ENCODE results near the gene SDCBP2.

Gene SDCBP2

DNA sequence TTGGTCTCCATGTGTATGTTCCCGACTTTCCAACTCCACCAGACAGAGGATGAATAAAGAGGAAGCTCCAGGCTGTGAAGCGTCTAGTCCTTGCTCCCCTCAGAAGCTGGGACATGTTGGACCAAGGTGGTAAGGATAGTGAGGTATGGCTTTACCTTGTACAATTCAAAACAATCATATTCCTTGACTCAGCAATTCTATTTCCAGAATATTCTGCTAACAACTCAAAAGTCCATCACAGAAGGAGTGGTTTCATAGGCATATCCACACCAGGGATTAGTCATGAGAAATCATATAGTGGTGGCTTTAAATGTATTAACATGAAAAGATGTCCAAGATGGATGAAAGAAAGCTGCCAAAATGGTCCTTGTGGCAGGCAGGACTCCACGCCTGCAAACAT is 44.1 kb upstream of the SDCBP2 start:
- H3K27ac ChIP-seq: no peak overlapping the region
- H3K4me1 ChIP-seq: peaks cover 0 to 58% (median 22%) of the 10 kb centered on the region in 4 donors
- intact Hi-C loops (cut with DNase I; ENCODE audit: low total_unique reads): no loop called here
- H3K27me3 ChIP-seq: no peaks in the 10 kb centered on the region
- TF ChIP-seq, protein P1, sequence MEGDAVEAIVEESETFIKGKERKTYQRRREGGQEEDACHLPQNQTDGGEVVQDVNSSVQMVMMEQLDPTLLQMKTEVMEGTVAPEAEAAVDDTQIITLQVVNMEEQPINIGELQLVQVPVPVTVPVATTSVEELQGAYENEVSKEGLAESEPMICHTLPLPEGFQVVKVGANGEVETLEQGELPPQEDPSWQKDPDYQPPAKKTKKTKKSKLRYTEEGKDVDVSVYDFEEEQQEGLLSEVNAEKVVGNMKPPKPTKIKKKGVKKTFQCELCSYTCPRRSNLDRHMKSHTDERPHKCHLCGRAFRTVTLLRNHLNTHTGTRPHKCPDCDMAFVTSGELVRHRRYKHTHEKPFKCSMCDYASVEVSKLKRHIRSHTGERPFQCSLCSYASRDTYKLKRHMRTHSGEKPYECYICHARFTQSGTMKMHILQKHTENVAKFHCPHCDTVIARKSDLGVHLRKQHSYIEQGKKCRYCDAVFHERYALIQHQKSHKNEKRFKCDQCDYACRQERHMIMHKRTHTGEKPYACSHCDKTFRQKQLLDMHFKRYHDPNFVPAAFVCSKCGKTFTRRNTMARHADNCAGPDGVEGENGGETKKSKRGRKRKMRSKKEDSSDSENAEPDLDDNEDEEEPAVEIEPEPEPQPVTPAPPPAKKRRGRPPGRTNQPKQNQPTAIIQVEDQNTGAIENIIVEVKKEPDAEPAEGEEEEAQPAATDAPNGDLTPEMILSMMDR (IDR thresholded peaks at IDR 0.05): no peak
- no peak overlapping the region for H3K4me3 ChIP-seq
- no peaks in the 10 kb centered on the region for H3K9me3 ChIP-seq
- H3K36me3 ChIP-seq: peaks cover 3 to 56% (median 25%) of the 10 kb centered on the region in 3 donors
- no peak for DNase-seq

DNA sequence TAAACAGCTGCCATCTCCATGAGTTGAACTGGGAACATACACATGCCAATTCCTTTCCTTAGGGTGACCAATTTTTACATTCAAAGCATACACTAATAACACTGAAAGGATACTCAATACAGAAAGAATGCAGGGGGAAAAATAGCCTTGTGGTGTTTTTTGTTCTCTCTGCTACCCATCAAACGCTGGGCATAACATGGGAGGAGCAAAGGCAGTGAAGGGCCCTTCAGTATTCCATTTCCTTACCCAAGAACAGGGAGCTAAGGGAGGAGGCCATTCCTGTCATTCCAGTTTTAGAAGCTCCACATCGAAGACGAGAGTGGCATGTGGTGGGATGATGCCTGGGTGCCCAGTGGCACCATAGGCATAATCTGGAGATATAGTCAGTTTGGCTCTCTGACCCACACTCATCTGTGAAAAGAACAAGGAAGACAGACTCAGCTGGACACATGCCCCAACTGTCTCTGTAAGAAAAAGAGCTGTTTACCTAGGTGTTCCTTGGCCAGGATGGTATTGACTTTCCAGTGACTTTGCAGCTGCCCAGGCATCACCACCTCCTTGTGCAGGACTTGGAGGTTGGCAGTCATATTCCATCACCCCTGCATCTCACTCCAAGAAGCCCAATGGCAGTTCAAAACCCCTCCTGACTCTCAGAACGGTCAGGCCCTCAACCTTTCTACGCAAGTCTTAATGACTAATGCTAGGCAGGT is 43.0 kb upstream of the SDCBP2 start:
- H3K4me1 ChIP-seq: peaks cover 0 to 47% (median 19%) of the 10 kb centered on the region in 4 donors
- no peak for DNase-seq

DNA sequence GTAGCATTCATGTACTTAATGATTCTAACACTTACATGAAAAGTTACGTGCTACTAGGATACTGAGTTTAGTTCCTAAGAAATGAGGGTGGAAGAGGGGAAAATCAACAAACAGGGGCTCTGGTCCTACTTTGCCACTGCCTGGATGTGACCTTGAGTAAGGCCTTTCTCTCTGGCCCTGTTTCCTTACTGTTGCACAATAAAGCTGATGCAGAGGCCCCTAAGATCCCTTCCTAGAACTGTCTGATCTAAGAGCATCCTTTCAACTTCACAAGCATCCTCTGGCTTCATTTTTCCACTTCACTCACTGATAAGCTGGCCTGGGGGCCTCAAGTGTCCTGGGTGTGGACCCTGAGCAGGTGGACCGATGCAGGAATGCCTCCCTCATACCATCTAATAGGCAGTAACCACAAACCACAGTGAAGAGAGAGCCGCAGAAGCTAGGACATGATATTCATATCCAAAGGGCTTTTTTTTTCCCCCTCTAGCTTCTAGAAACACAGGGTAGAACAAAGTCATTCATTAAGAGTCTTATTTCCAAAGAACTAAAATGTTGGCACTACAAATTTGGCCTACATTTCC is 42.4 kb upstream of the SDCBP2 start:
- H3K27me3 ChIP-seq: no peaks in the 10 kb centered on the region
- TF ChIP-seq, protein P1 (IDR thresholded peaks at IDR 0.05): no peak
- H3K27ac ChIP-seq: no peak overlapping the region
- H3K9me3 ChIP-seq: no peaks in the 10 kb centered on the region
- H3K4me1 ChIP-seq: peaks cover 0 to 41% (median 19%) of the 10 kb centered on the region in 4 donors
- no peak overlapping the region for H3K4me3 ChIP-seq
- H3K36me3 ChIP-seq: peaks cover 3 to 68% (median 34%) of the 10 kb centered on the region in 3 donors
- no peak for DNase-seq
- intact Hi-C loops (cut with DNase I; ENCODE audit: low total_unique reads): no loop called here

More for the DNA sequence above, 43.0 kb upstream of the SDCBP2 start:
- Histone ChIP-seq H3K4me3 (no peak overlapping the region), H3K27me3 (no peaks in the 10 kb centered on the region), H3K27ac (no peak overlapping the region), H3K9me3 (no peaks in the 10 kb centered on the region), H3K36me3 (peaks cover 3 to 66% (median 34%) of the 10 kb centered on the region in 3 donors)
- TF ChIP-seq, protein P1 (IDR thresholded peaks at IDR 0.05): no peak
- intact Hi-C loops (cut with DNase I; ENCODE audit: low total_unique reads): no loop called here

DNA sequence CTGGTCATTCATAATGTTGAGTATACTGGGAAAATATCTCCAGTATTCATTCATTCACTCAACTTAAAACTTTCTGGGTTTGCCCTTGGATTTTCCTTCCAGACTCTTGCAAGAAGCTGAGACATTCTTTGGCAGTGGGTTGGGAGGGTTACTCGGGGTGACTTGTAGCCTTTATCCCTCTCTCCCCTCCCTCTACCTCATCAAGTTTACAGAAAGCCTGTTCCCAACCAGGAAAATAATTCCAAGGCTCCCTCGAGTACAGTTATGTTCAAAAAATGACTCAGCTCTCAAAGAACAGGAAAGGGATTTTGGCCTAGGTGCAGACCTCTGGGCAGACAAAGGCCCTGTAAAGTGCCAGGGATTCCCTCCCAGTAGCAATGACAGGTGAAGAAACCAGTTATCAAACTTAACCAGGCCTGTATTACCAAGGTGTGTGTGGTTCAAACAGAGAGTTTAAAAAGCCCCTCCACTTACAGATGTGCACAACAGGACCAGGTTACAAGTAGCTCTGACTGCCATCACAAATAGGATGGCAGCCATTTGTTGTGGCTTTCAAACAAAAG is 41.7 kb upstream of the SDCBP2 start:
- DNase-seq: peak in 1 of 2 donors; percentile 51
- TF ChIP-seq, protein P1 (IDR thresholded peaks at IDR 0.05): no peak
- H3K36me3 ChIP-seq: peaks cover 3 to 68% (median 34%) of the 10 kb centered on the region in 3 donors
- H3K4me1 ChIP-seq: peaks cover 0 to 34% (median 13%) of the 10 kb centered on the region in 4 donors
- H3K27me3 ChIP-seq: no peaks in the 10 kb centered on the region
- no peak overlapping the region for H3K4me3 ChIP-seq
- no peaks in the 10 kb centered on the region for H3K9me3 ChIP-seq
- intact Hi-C loops (cut with DNase I; ENCODE audit: low total_unique reads): no loop called here
- no peak overlapping the region for H3K27ac ChIP-seq

DNA sequence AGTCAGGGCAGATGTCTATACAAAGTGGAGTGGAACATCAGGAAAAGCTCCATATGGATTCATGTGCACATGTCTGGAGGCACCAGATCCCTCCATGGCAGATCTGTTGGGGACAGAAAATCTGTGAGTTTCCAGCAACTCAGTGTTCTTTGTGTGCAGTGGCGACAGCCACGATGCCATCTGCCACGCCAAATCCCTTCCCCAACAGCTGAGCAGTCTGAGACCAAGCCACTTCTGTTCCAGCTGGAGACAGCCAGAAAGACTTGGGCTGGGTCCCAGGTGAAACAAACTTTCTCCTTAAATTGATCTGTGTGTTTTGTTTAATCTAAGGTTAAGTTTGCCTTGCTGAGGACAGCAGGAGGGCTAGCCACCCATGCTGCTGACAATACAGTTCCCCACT is 41.0 kb upstream of the SDCBP2 start:
- Histone ChIP-seq H3K4me3 (no peak overlapping the region), H3K36me3 (peaks cover 3 to 68% (median 33%) of the 10 kb centered on the region in 3 donors), H3K4me1 (peaks cover 0 to 28% (median 9%) of the 10 kb centered on the region in 4 donors), H3K27me3 (no peaks in the 10 kb centered on the region), H3K9me3 (no peaks in the 10 kb centered on the region), H3K27ac (no peak overlapping the region)
- TF ChIP-seq, protein P1 (IDR thresholded peaks at IDR 0.05): no peak
- intact Hi-C loops (cut with DNase I; ENCODE audit: low total_unique reads): no loop called here
- DNase-seq: no peak

Data from tibial artery (tissue), 4 donors.